Measurements from ENCODE around the gene CARD11.

CARD11 gene

DNA sequence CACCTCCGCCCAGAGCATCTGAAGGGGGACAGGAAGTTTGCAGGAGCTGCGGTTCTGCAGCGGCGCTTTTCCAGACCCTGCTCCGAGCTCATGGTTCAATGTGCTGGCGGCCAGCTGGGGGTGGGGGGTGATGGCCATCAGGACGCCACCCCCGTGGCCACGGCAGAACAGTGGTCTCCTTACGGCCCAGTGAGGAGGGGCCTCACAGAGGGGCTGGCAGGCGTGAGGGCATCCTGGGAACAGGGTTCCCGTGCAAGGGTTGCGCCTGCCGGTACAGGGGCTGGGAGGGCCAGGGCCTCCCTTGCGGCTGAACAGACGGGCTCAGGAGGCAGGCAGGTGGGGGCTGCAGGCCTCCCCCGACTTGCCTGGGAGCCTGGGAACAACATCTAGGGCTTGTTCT lies 160.6 kb downstream of the CARD11 start:
- H3K9me3 Mint-ChIP-seq, result no peaks in the 10 kb centered on the region
- H3K27ac Mint-ChIP-seq, result no peak overlapping the region
- peaks cover 24% of the 10 kb centered on the region for H3K4me1 Mint-ChIP-seq (ENCODE audit: low read depth)
- no peaks in the 10 kb centered on the region for H3K27me3 Mint-ChIP-seq
- no peak overlapping the region for H3K4me3 Mint-ChIP-seq
- H3K36me3 Mint-ChIP-seq (ENCODE audit: low read depth), result no peaks in the 10 kb centered on the region

- no peaks in the 10 kb centered on the region for H3K36me3 Mint-ChIP-seq (ENCODE audit: low read depth)
- no peaks in the 10 kb centered on the region for H3K27me3 Mint-ChIP-seq
- H3K4me1 Mint-ChIP-seq (ENCODE audit: low read depth), result peaks cover 25% of the 10 kb centered on the region
- H3K9me3 Mint-ChIP-seq, result no peaks in the 10 kb centered on the region
- no peak overlapping the region for H3K4me3 Mint-ChIP-seq
- no peak overlapping the region for H3K27ac Mint-ChIP-seq
These were observed 161.6 kb downstream of the CARD11 start for GRCh38 chr7:2882111-2882510.

GRCh38 chr7:2880874-2881533 lies 162.7 kb downstream of the CARD11 start:
- Mint-ChIP-seq H3K9me3 (no peaks in the 10 kb centered on the region), H3K4me1 (ENCODE audit: low read depth) (peaks cover 22% of the 10 kb centered on the region), H3K27me3 (no peaks in the 10 kb centered on the region)

DNA sequence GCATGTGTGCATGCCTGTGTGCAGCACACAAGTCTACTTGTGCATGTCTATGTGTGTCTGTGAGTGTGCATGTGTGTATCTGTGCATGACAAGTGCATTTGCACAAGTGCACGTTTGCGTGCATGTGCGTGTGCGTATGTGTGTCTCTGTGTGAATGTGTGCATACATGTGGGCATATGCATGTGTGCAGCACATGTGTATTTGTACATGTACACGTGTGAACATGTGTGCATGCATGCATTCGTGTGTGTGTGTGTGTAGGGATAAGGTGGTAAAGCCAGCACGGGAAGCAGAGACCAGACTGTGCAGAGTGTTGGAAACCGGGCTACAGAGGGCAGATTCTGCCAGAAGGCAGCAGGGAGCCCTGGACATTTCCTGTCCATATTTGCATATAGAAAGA lies 163.6 kb downstream of the CARD11 start:
- H3K27me3 Mint-ChIP-seq, result no peaks in the 10 kb centered on the region
- H3K4me3 Mint-ChIP-seq, result no peak overlapping the region
- no peaks in the 10 kb centered on the region for H3K9me3 Mint-ChIP-seq
- no peaks in the 10 kb centered on the region for H3K36me3 Mint-ChIP-seq (ENCODE audit: low read depth)
- no peak overlapping the region for H3K27ac Mint-ChIP-seq
- H3K4me1 Mint-ChIP-seq (ENCODE audit: low read depth), result peaks cover 22% of the 10 kb centered on the region

More at GRCh38 chr7:2880874-2881533, 162.7 kb downstream of the CARD11 start:
- no peak overlapping the region for H3K4me3 Mint-ChIP-seq
- H3K36me3 Mint-ChIP-seq (ENCODE audit: low read depth), result no peaks in the 10 kb centered on the region
- no peak overlapping the region for H3K27ac Mint-ChIP-seq

DNA sequence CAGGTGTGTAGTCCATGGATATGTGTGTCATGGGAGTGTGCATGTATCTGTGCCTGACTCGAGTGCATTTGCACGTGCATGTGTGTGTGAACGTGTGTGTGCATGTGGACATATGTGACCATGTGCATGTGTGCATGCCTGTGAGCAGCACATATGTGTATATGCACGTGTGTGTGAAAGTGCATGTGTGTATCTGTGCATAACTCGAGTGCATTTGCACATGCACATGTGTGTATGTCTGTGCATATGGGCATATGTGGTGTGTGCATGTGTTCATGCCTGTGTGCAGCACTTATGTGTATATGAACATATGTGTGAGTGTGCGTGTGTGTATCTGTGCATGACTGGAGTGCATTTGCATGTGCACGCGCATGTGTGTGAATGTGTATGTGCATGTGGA lies 164.3 kb downstream of the CARD11 start:
- H3K36me3 Mint-ChIP-seq (ENCODE audit: low read depth), result no peaks in the 10 kb centered on the region
- H3K9me3 Mint-ChIP-seq, result no peaks in the 10 kb centered on the region
- no peak overlapping the region for H3K27ac Mint-ChIP-seq
- no peaks in the 10 kb centered on the region for H3K27me3 Mint-ChIP-seq
- H3K4me3 Mint-ChIP-seq, result no peak overlapping the region
- peaks cover 22% of the 10 kb centered on the region for H3K4me1 Mint-ChIP-seq (ENCODE audit: low read depth)

GRCh38 chr7:2878306-2878705 lies 165.4 kb downstream of the CARD11 start:
- H3K36me3 Mint-ChIP-seq (ENCODE audit: low read depth), result no peaks in the 10 kb centered on the region
- no peaks in the 10 kb centered on the region for H3K27me3 Mint-ChIP-seq
- peaks cover 22% of the 10 kb centered on the region for H3K4me1 Mint-ChIP-seq (ENCODE audit: low read depth)
- H3K9me3 Mint-ChIP-seq, result no peaks in the 10 kb centered on the region
- H3K27ac Mint-ChIP-seq, result no peak overlapping the region
- no peak overlapping the region for H3K4me3 Mint-ChIP-seq

GRCh38 chr7:2876031-2876731 lies 167.5 kb downstream of the CARD11 start:
- Mint-ChIP-seq H3K27ac (no peak overlapping the region), H3K27me3 (no peaks in the 10 kb centered on the region), H3K9me3 (no peaks in the 10 kb centered on the region), H3K4me3 (no peak overlapping the region), H3K36me3 (ENCODE audit: low read depth) (no peaks in the 10 kb centered on the region), H3K4me1 (ENCODE audit: low read depth) (peaks cover 22% of the 10 kb centered on the region)

DNA sequence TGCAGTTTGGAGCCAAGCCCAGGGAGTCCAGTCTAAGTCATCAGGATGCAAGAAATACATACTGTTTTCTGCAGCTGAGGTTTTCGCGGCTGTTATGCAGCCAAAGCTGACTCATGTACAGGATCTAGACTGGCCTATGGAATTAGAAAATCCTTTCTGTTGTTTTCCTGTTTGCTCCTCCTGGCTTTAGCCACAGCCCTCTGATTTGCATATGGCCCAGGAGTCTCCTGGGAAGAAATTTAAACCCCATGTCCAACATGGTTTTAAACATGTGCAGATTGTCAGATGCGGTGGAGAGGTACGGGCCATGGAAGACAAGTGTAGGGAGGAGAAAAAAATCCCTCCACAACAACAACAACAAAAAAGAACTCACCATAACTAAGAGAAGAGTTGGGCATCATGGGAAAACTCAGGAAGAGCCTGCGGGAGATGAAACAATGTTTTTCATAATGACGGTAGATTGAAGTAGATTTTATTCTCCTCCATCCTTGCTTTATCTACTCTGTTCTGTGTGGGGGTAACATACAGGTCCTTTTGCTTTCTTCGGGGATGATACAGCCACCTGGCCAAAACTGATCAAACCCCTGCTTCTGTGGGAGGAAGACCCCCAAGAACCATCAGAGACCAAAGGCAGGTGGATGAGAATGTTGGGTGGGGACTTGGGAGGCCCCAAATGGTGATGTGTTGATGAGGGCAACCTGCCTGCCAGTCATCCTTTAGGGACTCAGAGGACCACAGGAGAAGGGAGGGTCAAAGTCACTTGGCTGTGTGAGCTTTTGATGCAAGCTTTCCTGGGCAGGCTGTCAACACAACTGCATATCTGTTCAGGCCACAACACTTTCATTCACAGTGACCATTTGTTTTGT lies 169.7 kb downstream of the CARD11 start:
- H3K4me1 Mint-ChIP-seq (ENCODE audit: low read depth), result peaks cover 32% of the 10 kb centered on the region
- H3K9me3 Mint-ChIP-seq, result no peaks in the 10 kb centered on the region
- no peaks in the 10 kb centered on the region for H3K27me3 Mint-ChIP-seq
- no peak overlapping the region for H3K4me3 Mint-ChIP-seq
- peak overlapping the region; percentile 86 for H3K27ac Mint-ChIP-seq
- no peaks in the 10 kb centered on the region for H3K36me3 Mint-ChIP-seq (ENCODE audit: low read depth)

DNA sequence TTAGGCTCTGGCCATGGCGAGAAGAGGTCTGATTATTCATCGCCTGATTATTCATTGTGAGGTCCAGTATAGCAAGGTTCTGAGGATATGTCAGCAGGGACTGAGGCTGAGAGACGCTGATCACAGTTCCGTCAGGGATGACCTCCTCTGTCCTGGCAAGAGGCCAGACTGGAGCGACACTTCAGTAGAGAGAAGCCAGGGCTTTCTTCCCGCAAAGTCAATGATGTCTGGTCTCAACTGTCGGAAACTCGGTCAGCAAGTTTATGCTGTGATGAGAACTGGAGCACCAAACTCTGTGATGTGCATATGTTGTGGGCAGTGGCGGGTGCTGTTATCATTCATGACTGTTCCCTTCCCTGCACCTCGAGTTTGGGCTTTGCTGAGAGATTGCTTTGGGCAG lies 170.5 kb downstream of the CARD11 start:
- no peak overlapping the region for H3K4me3 Mint-ChIP-seq
- H3K27ac Mint-ChIP-seq, result no peak overlapping the region
- H3K4me1 Mint-ChIP-seq (ENCODE audit: low read depth), result peaks cover 27% of the 10 kb centered on the region
- H3K9me3 Mint-ChIP-seq, result no peaks in the 10 kb centered on the region
- no peaks in the 10 kb centered on the region for H3K27me3 Mint-ChIP-seq
- no peaks in the 10 kb centered on the region for H3K36me3 Mint-ChIP-seq (ENCODE audit: low read depth)

- Mint-ChIP-seq H3K9me3 (no peaks in the 10 kb centered on the region), H3K27me3 (no peaks in the 10 kb centered on the region), H3K27ac (no peak overlapping the region), H3K36me3 (ENCODE audit: low read depth) (no peaks in the 10 kb centered on the region), H3K4me3 (no peak overlapping the region), H3K4me1 (ENCODE audit: low read depth) (peaks cover 25% of the 10 kb centered on the region)
These were observed 171.3 kb downstream of the CARD11 start for GRCh38 chr7:2872296-2872874.

GRCh38 chr7:2870471-2870931 lies 173.2 kb downstream of the CARD11 start:
- Mint-ChIP-seq H3K27me3 (no peaks in the 10 kb centered on the region), H3K4me1 (ENCODE audit: low read depth) (peaks cover 25% of the 10 kb centered on the region), H3K36me3 (ENCODE audit: low read depth) (no peaks in the 10 kb centered on the region), H3K4me3 (peak overlapping the region; percentile 27), H3K27ac (peak overlapping the region; percentile 75), H3K9me3 (no peaks in the 10 kb centered on the region)

GRCh38 chr7:2869981-2870380 lies 173.7 kb downstream of the CARD11 start:
- Mint-ChIP-seq H3K36me3 (ENCODE audit: low read depth) (no peaks in the 10 kb centered on the region), H3K27ac (peak overlapping the region; percentile 75), H3K4me1 (ENCODE audit: low read depth) (peaks cover 26% of the 10 kb centered on the region), H3K4me3 (no peak overlapping the region), H3K9me3 (no peaks in the 10 kb centered on the region), H3K27me3 (no peaks in the 10 kb centered on the region)

GRCh38 chr7:2866601-2867000 lies 177.1 kb downstream of the CARD11 start:
- Mint-ChIP-seq H3K4me1 (ENCODE audit: low read depth) (peaks cover 55% of the 10 kb centered on the region), H3K4me3 (no peak overlapping the region), H3K36me3 (ENCODE audit: low read depth) (no peaks in the 10 kb centered on the region), H3K27me3 (no peaks in the 10 kb centered on the region), H3K27ac (no peak overlapping the region), H3K9me3 (no peaks in the 10 kb centered on the region)

DNA sequence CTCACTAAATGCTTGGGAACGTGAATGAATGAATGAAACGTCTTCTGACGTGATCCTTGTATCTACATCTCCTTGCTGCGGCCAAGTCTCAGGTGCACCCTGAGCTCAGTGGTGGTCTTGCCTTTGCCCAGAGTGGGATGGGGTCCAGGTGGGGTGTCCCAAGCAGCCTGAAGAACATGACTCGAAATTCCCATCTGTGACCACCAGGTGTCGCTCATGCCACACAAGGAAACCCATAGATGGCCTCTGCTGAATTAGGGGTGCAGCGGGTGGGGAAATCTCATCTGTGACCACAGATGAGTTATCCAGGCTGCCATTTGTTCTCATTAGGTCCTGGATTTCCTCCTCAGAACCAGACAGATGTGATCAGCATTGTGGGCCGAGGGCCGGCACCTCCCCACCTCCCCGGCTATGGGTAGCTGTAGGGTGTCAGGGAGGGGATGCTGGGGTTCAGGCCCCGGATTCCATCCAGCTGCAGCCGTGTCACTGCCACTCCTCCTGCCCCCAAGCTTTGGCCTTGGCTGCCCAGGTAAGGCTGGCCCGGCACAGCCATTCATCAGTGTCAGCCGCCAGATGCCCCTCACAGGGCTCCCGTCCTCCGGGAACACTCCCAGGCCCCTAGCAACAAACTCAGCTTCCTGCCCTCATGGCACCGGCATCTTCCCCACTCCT lies 178.5 kb downstream of the CARD11 start:
- H3K27ac Mint-ChIP-seq, result peak overlapping the region; percentile 93
- H3K9me3 Mint-ChIP-seq, result no peaks in the 10 kb centered on the region
- peak overlapping the region; percentile 67 for H3K4me3 Mint-ChIP-seq
- H3K36me3 Mint-ChIP-seq (ENCODE audit: low read depth), result no peaks in the 10 kb centered on the region
- H3K27me3 Mint-ChIP-seq, result no peaks in the 10 kb centered on the region
- peaks cover 44% of the 10 kb centered on the region for H3K4me1 Mint-ChIP-seq (ENCODE audit: low read depth)
